ENCODE measurements around the gene TM9SF4. TPM values are rescaled to one million over a fixed set of nuclear protein-coding genes. Genes with fewer than 3 reads are reported as not detected.

Gene TM9SF4
- total RNA-seq, 1 experiment from 2014 or later = 54.4 TPM

- intact Hi-C loops (cut with micrococcal nuclease; ENCODE audit: unreplicated experiment) = no loop called here
- BruUV-seq (replicated peaks) = no TSS peak
- no peaks in the 10 kb centered on the region for H3K4me1 ChIP-seq (ENCODE audit: insufficient read depth, low read length, poor library complexity, severe bottlenecking)
- H3K36me3 ChIP-seq (ENCODE audit: insufficient read depth, low read length, poor library complexity, severe bottlenecking) = no peaks in the 10 kb centered on the region
- H3K9me3 ChIP-seq (ENCODE audit: low read depth, low read length, poor library complexity, severe bottlenecking) = no peaks in the 10 kb centered on the region
- no peaks in the 10 kb centered on the region for H3K27me3 ChIP-seq (replicated peaks; ENCODE audit: insufficient read depth, low read depth, low read length, poor library complexity)
- POLR2A ChIA-PET (ENCODE audit: low non-redundant PET) = no interaction called here
- no peak for DNase-seq (ENCODE audit: low spot score)
- no peak for TF ChIP-seq CTCF (conservative IDR thresholded peaks at IDR 0.05; ENCODE audit: low read depth, low read length)
- no peak for TF ChIP-seq EZH2 (IDR thresholded peaks at IDR 0.05; ENCODE audit: borderline replicate concordance, low read depth, low read length, poor library complexity, severe bottlenecking)
- CTCF ChIA-PET = no interaction called here
- H3K4me3 ChIP-seq (ENCODE audit: low read depth, low read length, poor library complexity, severe bottlenecking) = no peak overlapping the region
- H3K27ac ChIP-seq (ENCODE audit: low read depth, low read length, poor library complexity, severe bottlenecking) = no peak overlapping the region
These were observed 21.5 kb downstream of the TM9SF4 start for GRCh38 chr20:32130965-32131364.

GRCh38 chr20:32132911-32133549, 23.5 kb downstream of the TM9SF4 start:
- ChIA-PET CTCF (no interaction called here), POLR2A (ENCODE audit: low non-redundant PET) (no interaction called here)
- H3K4me1 ChIP-seq (ENCODE audit: insufficient read depth, low read length, poor library complexity, severe bottlenecking) = no peaks in the 10 kb centered on the region
- no peak overlapping the region for H3K27ac ChIP-seq (ENCODE audit: low read depth, low read length, poor library complexity, severe bottlenecking)
- no peak for DNase-seq (ENCODE audit: low spot score)
- no peaks in the 10 kb centered on the region for H3K27me3 ChIP-seq (replicated peaks; ENCODE audit: insufficient read depth, low read depth, low read length, poor library complexity)
- H3K9me3 ChIP-seq (ENCODE audit: low read depth, low read length, poor library complexity, severe bottlenecking) = no peaks in the 10 kb centered on the region
- no peak overlapping the region for H3K4me3 ChIP-seq (ENCODE audit: low read depth, low read length, poor library complexity, severe bottlenecking)
- intact Hi-C loops (cut with micrococcal nuclease; ENCODE audit: unreplicated experiment) = no loop called here
- no TSS peak for BruUV-seq (replicated peaks)
- TF ChIP-seq CTCF (conservative IDR thresholded peaks at IDR 0.05; ENCODE audit: low read depth, low read length) (no peak), EZH2 (IDR thresholded peaks at IDR 0.05; ENCODE audit: borderline replicate concordance, low read depth, low read length, poor library complexity, severe bottlenecking) (no peak)
- peaks cover 11% of the 10 kb centered on the region for H3K36me3 ChIP-seq (ENCODE audit: insufficient read depth, low read length, poor library complexity, severe bottlenecking)

- H3K27me3 ChIP-seq (replicated peaks; ENCODE audit: insufficient read depth, low read depth, low read length, poor library complexity) = no peaks in the 10 kb centered on the region
- no peak overlapping the region for H3K4me3 ChIP-seq (ENCODE audit: low read depth, low read length, poor library complexity, severe bottlenecking)
- no peak for TF ChIP-seq EZH2 (IDR thresholded peaks at IDR 0.05; ENCODE audit: borderline replicate concordance, low read depth, low read length, poor library complexity, severe bottlenecking)
- TF ChIP-seq CTCF (conservative IDR thresholded peaks at IDR 0.05; ENCODE audit: low read depth, low read length) = no peak
- CTCF ChIA-PET = no interaction called here
- no peak for DNase-seq (ENCODE audit: low spot score)
- no TSS peak for BruUV-seq (replicated peaks)
- no peaks in the 10 kb centered on the region for H3K4me1 ChIP-seq (ENCODE audit: insufficient read depth, low read length, poor library complexity, severe bottlenecking)
- peaks cover 14% of the 10 kb centered on the region for H3K36me3 ChIP-seq (ENCODE audit: insufficient read depth, low read length, poor library complexity, severe bottlenecking)
- H3K27ac ChIP-seq (ENCODE audit: low read depth, low read length, poor library complexity, severe bottlenecking) = no peak overlapping the region
- POLR2A ChIA-PET (ENCODE audit: low non-redundant PET) = no interaction called here
- no peaks in the 10 kb centered on the region for H3K9me3 ChIP-seq (ENCODE audit: low read depth, low read length, poor library complexity, severe bottlenecking)
- intact Hi-C loops (cut with micrococcal nuclease; ENCODE audit: unreplicated experiment) = no loop called here
These were observed 24.5 kb downstream of the TM9SF4 start for GRCh38 chr20:32134026-32134425.

All from A673 (cell line).